Measurements from ENCODE around the gene WDR86.

Gene WDR86

GRCh38 chr7:151440799-151441445 is 31.1 kb upstream of the WDR86 start:
- H3K27ac ChIP-seq, result peak overlapping the region in 1 of 21 experiments; percentile 44
- H3K4me3 ChIP-seq, result no peak overlapping the region

- peak within 1 kb of the TSS in 3 of 21 experiments; percentile 18 to 74 (median 31) for H3K27ac ChIP-seq
Measured at GRCh38 chr7:151439855-151440798, 30.3 kb upstream of the WDR86 start, which contains the start of gene CRYGN. Gene CRYGN (minus strand): TSS chr7:151440141. CDS start chr7:151439917, 224 bp downstream.

GRCh38 chr7:151438864-151439601 is 29.2 kb upstream of the WDR86 start:
- peak overlapping the region in 1 of 21 experiments; percentile 18 for H3K27ac ChIP-seq
- H3K4me3 ChIP-seq, result no peak overlapping the region

More at GRCh38 chr7:151439855-151440798, 30.3 kb upstream of the WDR86 start, which contains the start of gene CRYGN:
- H3K4me3 ChIP-seq, result peak within 1 kb of the TSS in 1 of 7 experiments; percentile 15

GRCh38 chr7:151437866-151438516 is 28.2 kb upstream of the WDR86 start:
- H3K27ac ChIP-seq, result no peak overlapping the region
- H3K4me3 ChIP-seq, result no peak overlapping the region

- H3K27ac ChIP-seq, result no peak overlapping the region
Measured at GRCh38 chr7:151437159-151437553, 27.3 kb upstream of the WDR86 start.

GRCh38 chr7:151436446-151437158 is 26.8 kb upstream of the WDR86 start:
- H3K27ac ChIP-seq, result peak overlapping the region in 2 of 21 experiments; percentile 19 to 54
- H3K4me3 ChIP-seq, result no peak overlapping the region

More at GRCh38 chr7:151437159-151437553, 27.3 kb upstream of the WDR86 start:
- no peak overlapping the region for H3K4me3 ChIP-seq

GRCh38 chr7:151435971-151436370 is 26.1 kb upstream of the WDR86 start:
- Histone ChIP-seq H3K27ac (peak overlapping the region in 2 of 21 experiments; percentile 19 to 54), H3K4me3 (no peak overlapping the region)

- no peak overlapping the region for H3K27ac ChIP-seq
- no peak overlapping the region for H3K4me3 ChIP-seq
Measured at GRCh38 chr7:151435103-151435916, 25.5 kb upstream of the WDR86 start.

- H3K4me3 ChIP-seq, result no peak overlapping the region
- no peak overlapping the region for H3K27ac ChIP-seq
Measured at GRCh38 chr7:151434549-151434948, 24.7 kb upstream of the WDR86 start.

- peak overlapping the region in 3 of 21 experiments; percentile 7 to 74 (median 71) for H3K27ac ChIP-seq
Measured at GRCh38 chr7:151433721-151434400, 24.0 kb upstream of the WDR86 start.

GRCh38 chr7:151432658-151433521 is 23.1 kb upstream of the WDR86 start:
- Histone ChIP-seq H3K27ac (peak overlapping the region in 5 of 21 experiments; percentile 22 to 74 (median 50)), H3K4me3 (no peak overlapping the region)

More at GRCh38 chr7:151433721-151434400, 24.0 kb upstream of the WDR86 start:
- H3K4me3 ChIP-seq, result no peak overlapping the region

GRCh38 chr7:151431768-151432311 is 22.0 kb upstream of the WDR86 start:
- no peak overlapping the region for H3K4me3 ChIP-seq
- no peak overlapping the region for H3K27ac ChIP-seq

- no peak overlapping the region for H3K4me3 ChIP-seq
- H3K27ac ChIP-seq, result no peak overlapping the region
Measured at GRCh38 chr7:151431281-151431767, 21.5 kb upstream of the WDR86 start.

GRCh38 chr7:151430391-151431205 is 20.8 kb upstream of the WDR86 start:
- Histone ChIP-seq H3K4me3 (no peak overlapping the region), H3K27ac (peak overlapping the region in 1 of 21 experiments; percentile 73)
